Measurements from ENCODE around the gene MPO. TPM values are rescaled to one million over a fixed set of nuclear protein-coding genes. Genes with fewer than 3 reads are reported as not detected.

Gene MPO
- total and polyA plus RNA-seq, 2 of the 4 experiments (the other 2 are of a cell fraction): not detected

DNA sequence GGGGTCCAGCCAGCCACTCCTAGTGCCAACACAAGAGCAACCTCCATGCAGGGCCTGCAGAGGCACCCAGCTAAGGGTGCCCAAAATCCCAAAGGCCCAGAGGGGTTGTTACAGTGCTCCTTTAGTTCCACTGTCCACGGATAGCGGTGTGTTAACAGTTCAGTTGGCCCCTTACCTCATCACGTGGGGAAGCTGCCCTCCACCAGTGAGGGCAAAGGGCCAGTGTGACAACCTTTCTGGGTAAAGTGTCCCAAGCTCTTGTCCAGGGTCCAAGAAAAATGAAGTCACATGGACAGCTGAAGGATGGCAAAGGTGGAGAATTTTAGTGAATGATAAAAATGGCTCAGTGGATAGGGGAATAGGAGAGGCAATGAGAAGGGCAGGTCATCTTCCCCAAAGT lies 53.0 kb downstream of the MPO start:
- Histone ChIP-seq H2AK5ac (ENCODE audit: low read depth, low read length) (no peak overlapping the region), H3K36me3 (ENCODE audit: control insufficient read depth, insufficient read depth, low read length) (no peaks in the 10 kb centered on the region), H3K4ac (ENCODE audit: low read depth, low read length) (no peak overlapping the region), H2BK15ac (ENCODE audit: low read depth, low read length) (no peak overlapping the region), H4K91ac (ENCODE audit: insufficient read depth, low read depth, low read length) (no peak overlapping the region), H2BK20ac (ENCODE audit: low read depth, low read length) (no peak overlapping the region), H3K4me3 (ENCODE audit: insufficient read depth, low read depth, low read length) (no peak overlapping the region), H3K79me1 (ENCODE audit: low read depth in 1 of 2, low read length in 2 of 2) (no peaks in the 10 kb centered on the region), H3K23ac (ENCODE audit: low read depth, low read length) (no peak overlapping the region), H2AK9ac (replicated peaks; ENCODE audit: low read depth, low read length, poor library complexity) (no peak overlapping the region), H3K27ac (ENCODE audit: insufficient read depth, low read length) (no peak overlapping the region), H3K9ac (ENCODE audit: low read depth, low read length) (no peak overlapping the region), H3K56ac (ENCODE audit: extremely low read depth, insufficient read depth, low read length) (no peak overlapping the region), H4K8ac (ENCODE audit: low read depth in 2 of 2, low read length in 2 of 2) (no peak overlapping the region), H4K20me1 (ENCODE audit: insufficient read depth, low read length) (no peaks in the 10 kb centered on the region), H2BK120ac (ENCODE audit: low read depth, low read length) (no peak overlapping the region), H3K14ac (replicated peaks; ENCODE audit: low read depth, low read length) (no peak overlapping the region), H3K9me3 (ENCODE audit: control insufficient read depth, insufficient read depth, low read length) (no peaks in the 10 kb centered on the region), H2AFZ (replicated peaks; ENCODE audit: low read length, poor library complexity) (no peak overlapping the region), H3K4me1 (ENCODE audit: control insufficient read depth, insufficient read depth, low read length) (no peaks in the 10 kb centered on the region), H2BK5ac (ENCODE audit: low read depth, low read length, poor library complexity, severe bottlenecking) (no peak overlapping the region), H4K5ac (ENCODE audit: low read depth, low read length) (no peak overlapping the region), H3K27me3 (ENCODE audit: control insufficient read depth, insufficient read depth, low read length) (no peaks in the 10 kb centered on the region; the same call in 1 of the 2 replicates), H3K18ac (ENCODE audit: low read depth, low read length) (no peak overlapping the region), H3K9me1 (ENCODE audit: insufficient read depth, low read length) (no peaks in the 10 kb centered on the region), H3K4me2 (ENCODE audit: low read depth, low read length) (no peak overlapping the region)
- ATAC-seq (ENCODE audit: low read depth): no peak
- DNase-seq: no peak
- TF ChIP-seq RCOR1 (IDR thresholded peaks at IDR 0.05; ENCODE audit: insufficient replicate concordance, low read length) (no peak), CHD1 (IDR thresholded peaks at IDR 0.05; ENCODE audit: low read depth, low read length) (no peak), NFE2L2 (IDR thresholded peaks at IDR 0.05; ENCODE audit: low read depth, low read length) (no peak), MAFK (IDR thresholded peaks at IDR 0.05; ENCODE audit: low read depth, low read length) (no peak), MAZ (IDR thresholded peaks at IDR 0.05; ENCODE audit: borderline replicate concordance, low read depth, low read length) (no peak), FOS (IDR thresholded peaks at IDR 0.05; ENCODE audit: low read depth, low read length) (no peak), BHLHE40 (IDR thresholded peaks at IDR 0.05; ENCODE audit: low read depth, low read length) (no peak), POLR2A (IDR thresholded peaks at IDR 0.05; ENCODE audit: low read depth, low read length) (no peak)
- TF ChIP-seq, protein P1, sequence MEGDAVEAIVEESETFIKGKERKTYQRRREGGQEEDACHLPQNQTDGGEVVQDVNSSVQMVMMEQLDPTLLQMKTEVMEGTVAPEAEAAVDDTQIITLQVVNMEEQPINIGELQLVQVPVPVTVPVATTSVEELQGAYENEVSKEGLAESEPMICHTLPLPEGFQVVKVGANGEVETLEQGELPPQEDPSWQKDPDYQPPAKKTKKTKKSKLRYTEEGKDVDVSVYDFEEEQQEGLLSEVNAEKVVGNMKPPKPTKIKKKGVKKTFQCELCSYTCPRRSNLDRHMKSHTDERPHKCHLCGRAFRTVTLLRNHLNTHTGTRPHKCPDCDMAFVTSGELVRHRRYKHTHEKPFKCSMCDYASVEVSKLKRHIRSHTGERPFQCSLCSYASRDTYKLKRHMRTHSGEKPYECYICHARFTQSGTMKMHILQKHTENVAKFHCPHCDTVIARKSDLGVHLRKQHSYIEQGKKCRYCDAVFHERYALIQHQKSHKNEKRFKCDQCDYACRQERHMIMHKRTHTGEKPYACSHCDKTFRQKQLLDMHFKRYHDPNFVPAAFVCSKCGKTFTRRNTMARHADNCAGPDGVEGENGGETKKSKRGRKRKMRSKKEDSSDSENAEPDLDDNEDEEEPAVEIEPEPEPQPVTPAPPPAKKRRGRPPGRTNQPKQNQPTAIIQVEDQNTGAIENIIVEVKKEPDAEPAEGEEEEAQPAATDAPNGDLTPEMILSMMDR (conservative IDR thresholded peaks at IDR 0.05; ENCODE audit: low read depth, low read length): no peak
- TF ChIP-seq, protein P2, sequence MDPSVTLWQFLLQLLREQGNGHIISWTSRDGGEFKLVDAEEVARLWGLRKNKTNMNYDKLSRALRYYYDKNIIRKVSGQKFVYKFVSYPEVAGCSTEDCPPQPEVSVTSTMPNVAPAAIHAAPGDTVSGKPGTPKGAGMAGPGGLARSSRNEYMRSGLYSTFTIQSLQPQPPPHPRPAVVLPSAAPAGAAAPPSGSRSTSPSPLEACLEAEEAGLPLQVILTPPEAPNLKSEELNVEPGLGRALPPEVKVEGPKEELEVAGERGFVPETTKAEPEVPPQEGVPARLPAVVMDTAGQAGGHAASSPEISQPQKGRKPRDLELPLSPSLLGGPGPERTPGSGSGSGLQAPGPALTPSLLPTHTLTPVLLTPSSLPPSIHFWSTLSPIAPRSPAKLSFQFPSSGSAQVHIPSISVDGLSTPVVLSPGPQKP (IDR thresholded peaks at IDR 0.05; ENCODE audit: borderline replicate concordance, low read depth, low read length): no peak
- intact Hi-C loops (cut with micrococcal nuclease) (no loop called here), dilution Hi-C loops (cut with HindIII; ENCODE audit: low sequenced_read_pairs, unreplicated experiment) (no loop called here), in situ Hi-C loops (cut with MboI; ENCODE audit: low sequenced_read_pairs) (no loop called here)
- no TSS peak for BruUV-seq (replicated peaks)
- ChIA-PET CTCF (no interaction called here), POLR2A (ENCODE audit: unreplicated experiment) (no interaction called here)
- WGBS, 2 experiments (ENCODE audit: extremely low coverage in 2 of 2, insufficient read length in 1 of 2): 78% methylated on average over 3 of the region's 3 CpGs; no CpG with 5 or more reads in 1 of the 2 experiments
